Body of pancreas (tissue), 4 donors: ENCODE results near the gene KAT6B.

Experiments
- CTCF ChIP-seq, 7 experiments: fragments of 450-650 bp in 4 of 7; fragments of 200-600 bp in 3 of 7; sonication (generic) in 3 of 7; IDR thresholded peaks; one replicate each; pipeline ENCODE4 v1.5.1; 2016 to 2019; ENCODE audit warnings: antibody characterized with exemption in 7 of 7
- POLR2A ChIP-seq, 3 donors: fragments of 450-650 bp; IDR thresholded peaks; one replicate each; pipeline ENCODE4 v1.6.1; 2016; ENCODE audit warnings: antibody characterized with exemption in 3 of 3, mild to moderate bottlenecking in 2 of 3

- TF ChIP-seq CTCF (IDR thresholded peaks at IDR 0.05): no peak
- TF ChIP-seq POLR2A (IDR thresholded peaks at IDR 0.05): no peak
These were observed 66.4 kb downstream of the KAT6B start for GRCh38 chr10:74892839-74893238.
